Stimulated activated CD8-positive, alpha-beta memory T cell treated with anti-CD3 and anti-CD28 coated beads, Interleukin-12 subunit alpha, Interleukin-12 subunit beta, amount 100 ng/mL, for 1 hour (primary cell): ENCODE measurements around the gene KIRREL3.

Experiments used
- DNase-seq: peaks from one replicate; pipeline ENCODE4 v3.0.0-alpha.2; 2020; ENCODE audit warnings: low read depth

The KIRREL3 gene

GRCh38 chr11:126419801-126420697, 580.5 kb downstream of the KIRREL3 start:
- DNase-seq, result no peak

GRCh38 chr11:126418887-126419286, 581.7 kb downstream of the KIRREL3 start:
- DNase-seq, result no peak

- DNase-seq, result no peak
These were observed 583.3 kb downstream of the KIRREL3 start for GRCh38 chr11:126417091-126417862.

- DNase-seq, result peak; percentile 47
These were observed 584.0 kb downstream of the KIRREL3 start for GRCh38 chr11:126416542-126417090.

- DNase-seq, result no peak
These were observed 584.7 kb downstream of the KIRREL3 start for GRCh38 chr11:126415669-126416420.

GRCh38 chr11:126415128-126415527, 585.4 kb downstream of the KIRREL3 start:
- DNase-seq, result no peak

- DNase-seq, result no peak
These were observed 586.0 kb downstream of the KIRREL3 start for GRCh38 chr11:126414615-126415014.

GRCh38 chr11:126413843-126414405, 586.6 kb downstream of the KIRREL3 start:
- no peak for DNase-seq

- DNase-seq, result no peak
These were observed 587.1 kb downstream of the KIRREL3 start for GRCh38 chr11:126413426-126413825.

- no peak for DNase-seq
These were observed 588.6 kb downstream of the KIRREL3 start for GRCh38 chr11:126411971-126412381.

GRCh38 chr11:126410649-126411048, 589.9 kb downstream of the KIRREL3 start:
- no peak for DNase-seq

GRCh38 chr11:126409620-126409985, 591.0 kb downstream of the KIRREL3 start:
- DNase-seq, result no peak

- DNase-seq, result no peak
These were observed 591.5 kb downstream of the KIRREL3 start for GRCh38 chr11:126408901-126409619.

- no peak for DNase-seq
These were observed 592.1 kb downstream of the KIRREL3 start for GRCh38 chr11:126408496-126408895.

GRCh38 chr11:126407682-126408288, 592.8 kb downstream of the KIRREL3 start:
- DNase-seq, result no peak

- DNase-seq, result no peak
These were observed 593.5 kb downstream of the KIRREL3 start for GRCh38 chr11:126407101-126407521.

GRCh38 chr11:126406368-126406767, 594.2 kb downstream of the KIRREL3 start:
- no peak for DNase-seq

- no peak for DNase-seq
These were observed 594.7 kb downstream of the KIRREL3 start for GRCh38 chr11:126405906-126406305.

GRCh38 chr11:126405374-126405773, 595.2 kb downstream of the KIRREL3 start:
- no peak for DNase-seq

- no peak for DNase-seq
These were observed 596.2 kb downstream of the KIRREL3 start for GRCh38 chr11:126404367-126404766.

GRCh38 chr11:126403658-126404057, 596.9 kb downstream of the KIRREL3 start:
- DNase-seq, result no peak
